ENCODE results near the gene ZNF227. TPM values are rescaled to one million over a fixed set of nuclear protein-coding genes. Genes with fewer than 3 reads are reported as not detected.

The ZNF227 gene
- polyA plus RNA-seq, 1 donor from 2014 or later, result 25.5 TPM

DNA sequence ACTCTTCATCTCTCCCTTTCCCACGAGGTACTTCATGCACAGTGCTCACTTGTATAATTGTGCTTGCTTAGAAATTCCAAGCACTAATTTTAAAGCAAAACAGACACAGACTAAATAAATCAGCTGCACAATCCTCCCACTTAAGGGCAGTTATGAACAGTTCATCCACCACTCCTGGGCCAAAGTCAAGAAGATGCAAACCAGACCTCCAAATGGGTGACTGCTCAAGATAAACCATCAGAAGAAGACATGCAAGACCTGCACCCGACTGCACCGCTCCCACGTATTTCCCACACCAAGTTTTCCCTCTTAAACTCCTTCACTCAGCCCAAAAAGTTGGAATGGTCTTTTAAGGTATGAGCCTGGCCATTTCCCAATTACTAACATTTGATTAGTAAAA is 72.6 kb downstream of the ZNF227 start:
- Histone ChIP-seq H3K36me3 (ENCODE audit: insufficient read depth, low read length) (no peaks in the 10 kb centered on the region), H3K9me2 (ENCODE audit: insufficient read depth, low read length) (no peaks in the 10 kb centered on the region), H4K20me1 (ENCODE audit: insufficient read depth) (no peaks in the 10 kb centered on the region), H3K4me3 (ENCODE audit: low read length) (no peak overlapping the region), H3F3A (ENCODE audit: insufficient read depth, low read length, poor library complexity, severe bottlenecking) (no peaks in the 10 kb centered on the region), H3K9me3 (ENCODE audit: low read length) (no peaks in the 10 kb centered on the region), H2AFZ (ENCODE audit: low read depth, low read length) (no peak overlapping the region), H3K27ac (ENCODE audit: low read length) (no peak overlapping the region), H3K27me3 (ENCODE audit: insufficient read depth, low read depth, low read length) (no peaks in the 10 kb centered on the region), H3K79me2 (replicated peaks; ENCODE audit: insufficient read depth, low read length) (no peaks in the 10 kb centered on the region), H3K4me2 (ENCODE audit: low read length) (no peak overlapping the region), H3K9ac (ENCODE audit: low read length) (no peak overlapping the region)
- TF ChIP-seq, protein P1, sequence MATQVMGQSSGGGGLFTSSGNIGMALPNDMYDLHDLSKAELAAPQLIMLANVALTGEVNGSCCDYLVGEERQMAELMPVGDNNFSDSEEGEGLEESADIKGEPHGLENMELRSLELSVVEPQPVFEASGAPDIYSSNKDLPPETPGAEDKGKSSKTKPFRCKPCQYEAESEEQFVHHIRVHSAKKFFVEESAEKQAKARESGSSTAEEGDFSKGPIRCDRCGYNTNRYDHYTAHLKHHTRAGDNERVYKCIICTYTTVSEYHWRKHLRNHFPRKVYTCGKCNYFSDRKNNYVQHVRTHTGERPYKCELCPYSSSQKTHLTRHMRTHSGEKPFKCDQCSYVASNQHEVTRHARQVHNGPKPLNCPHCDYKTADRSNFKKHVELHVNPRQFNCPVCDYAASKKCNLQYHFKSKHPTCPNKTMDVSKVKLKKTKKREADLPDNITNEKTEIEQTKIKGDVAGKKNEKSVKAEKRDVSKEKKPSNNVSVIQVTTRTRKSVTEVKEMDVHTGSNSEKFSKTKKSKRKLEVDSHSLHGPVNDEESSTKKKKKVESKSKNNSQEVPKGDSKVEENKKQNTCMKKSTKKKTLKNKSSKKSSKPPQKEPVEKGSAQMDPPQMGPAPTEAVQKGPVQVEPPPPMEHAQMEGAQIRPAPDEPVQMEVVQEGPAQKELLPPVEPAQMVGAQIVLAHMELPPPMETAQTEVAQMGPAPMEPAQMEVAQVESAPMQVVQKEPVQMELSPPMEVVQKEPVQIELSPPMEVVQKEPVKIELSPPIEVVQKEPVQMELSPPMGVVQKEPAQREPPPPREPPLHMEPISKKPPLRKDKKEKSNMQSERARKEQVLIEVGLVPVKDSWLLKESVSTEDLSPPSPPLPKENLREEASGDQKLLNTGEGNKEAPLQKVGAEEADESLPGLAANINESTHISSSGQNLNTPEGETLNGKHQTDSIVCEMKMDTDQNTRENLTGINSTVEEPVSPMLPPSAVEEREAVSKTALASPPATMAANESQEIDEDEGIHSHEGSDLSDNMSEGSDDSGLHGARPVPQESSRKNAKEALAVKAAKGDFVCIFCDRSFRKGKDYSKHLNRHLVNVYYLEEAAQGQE (IDR thresholded peaks at IDR 0.05; ENCODE audit: borderline replicate concordance), result no peak
- TF ChIP-seq RAD21 (conservative IDR thresholded peaks at IDR 0.05), result no peak
- TF ChIP-seq TAF1 (IDR thresholded peaks at IDR 0.05; ENCODE audit: low read depth), result no peak
- TF ChIP-seq POLR2AphosphoS5 (IDR thresholded peaks at IDR 0.05), result no peak
- TF ChIP-seq EZH2 (IDR thresholded peaks at IDR 0.05; ENCODE audit: borderline replicate concordance, insufficient read depth, low read length, poor library complexity, severe bottlenecking), result no peak
- TF ChIP-seq, protein P2, sequence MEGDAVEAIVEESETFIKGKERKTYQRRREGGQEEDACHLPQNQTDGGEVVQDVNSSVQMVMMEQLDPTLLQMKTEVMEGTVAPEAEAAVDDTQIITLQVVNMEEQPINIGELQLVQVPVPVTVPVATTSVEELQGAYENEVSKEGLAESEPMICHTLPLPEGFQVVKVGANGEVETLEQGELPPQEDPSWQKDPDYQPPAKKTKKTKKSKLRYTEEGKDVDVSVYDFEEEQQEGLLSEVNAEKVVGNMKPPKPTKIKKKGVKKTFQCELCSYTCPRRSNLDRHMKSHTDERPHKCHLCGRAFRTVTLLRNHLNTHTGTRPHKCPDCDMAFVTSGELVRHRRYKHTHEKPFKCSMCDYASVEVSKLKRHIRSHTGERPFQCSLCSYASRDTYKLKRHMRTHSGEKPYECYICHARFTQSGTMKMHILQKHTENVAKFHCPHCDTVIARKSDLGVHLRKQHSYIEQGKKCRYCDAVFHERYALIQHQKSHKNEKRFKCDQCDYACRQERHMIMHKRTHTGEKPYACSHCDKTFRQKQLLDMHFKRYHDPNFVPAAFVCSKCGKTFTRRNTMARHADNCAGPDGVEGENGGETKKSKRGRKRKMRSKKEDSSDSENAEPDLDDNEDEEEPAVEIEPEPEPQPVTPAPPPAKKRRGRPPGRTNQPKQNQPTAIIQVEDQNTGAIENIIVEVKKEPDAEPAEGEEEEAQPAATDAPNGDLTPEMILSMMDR (IDR thresholded peaks at IDR 0.05; ENCODE audit: poor library complexity, severe bottlenecking), result no peak
- no peak for TF ChIP-seq MXI1 (conservative IDR thresholded peaks at IDR 0.05; ENCODE audit: poor library complexity, severe bottlenecking)
- no peak for TF ChIP-seq EP300 (conservative IDR thresholded peaks at IDR 0.05; ENCODE audit: poor library complexity, severe bottlenecking)
- no peak for TF ChIP-seq SMC3 (conservative IDR thresholded peaks at IDR 0.05; ENCODE audit: poor library complexity)

Other genes with a start within 250 kb of the ZNF227 start
- gene ZNF155, start 228.3 kb upstream of the ZNF227 start, polyA plus RNA-seq, result 17.5 and 21.2 TPM in 2 replicates
- 6.7 and 8.4 TPM in 2 replicates for gene ZNF230, start 209.6 kb upstream of the ZNF227 start, polyA plus RNA-seq
- 32.0 and 38.4 TPM in 2 replicates for gene ZNF222, start 187.2 kb upstream of the ZNF227 start, polyA plus RNA-seq
- 17.1 and 22.7 TPM in 2 replicates for gene ZNF223, start 160.5 kb upstream of the ZNF227 start, polyA plus RNA-seq
- gene ZNF284, start 140.4 kb upstream of the ZNF227 start, polyA plus RNA-seq, result 3.5 and 3.8 TPM in 2 replicates
- 41.8 and 45.4 TPM in 2 replicates for gene ZNF224, start 118.2 kb upstream of the ZNF227 start, polyA plus RNA-seq
- gene ZNF225, start 99.1 kb upstream of the ZNF227 start, polyA plus RNA-seq, result 6.8 and 8.5 TPM in 2 replicates
- gene ZNF234, start 71.0 kb upstream of the ZNF227 start, polyA plus RNA-seq, result 9.1 and 14.2 TPM in 2 replicates
- gene ZNF226, start 47.4 kb upstream of the ZNF227 start, polyA plus RNA-seq, result 39.0 and 39.3 TPM in 2 replicates
- 2.8 and 3.2 TPM in 2 replicates for gene ZNF233, start 47.4 kb downstream of the ZNF227 start, polyA plus RNA-seq
- 7.0 and 12.6 TPM in 2 replicates for gene ZNF235, start 92.5 kb downstream of the ZNF227 start, polyA plus RNA-seq
- gene ZNF112, start 144.1 kb downstream of the ZNF227 start, polyA plus RNA-seq, result 15.0 and 16.1 TPM in 2 replicates
- gene ZNF285, start 189.1 kb downstream of the ZNF227 start, polyA plus RNA-seq, result 45.5 and 47.1 TPM in 2 replicates
- gene ZNF229, start 235.9 kb downstream of the ZNF227 start, polyA plus RNA-seq, result 3.8 and 9.2 TPM in 2 replicates